ENCODE results near the gene CLDN12.

Gene CLDN12

DNA sequence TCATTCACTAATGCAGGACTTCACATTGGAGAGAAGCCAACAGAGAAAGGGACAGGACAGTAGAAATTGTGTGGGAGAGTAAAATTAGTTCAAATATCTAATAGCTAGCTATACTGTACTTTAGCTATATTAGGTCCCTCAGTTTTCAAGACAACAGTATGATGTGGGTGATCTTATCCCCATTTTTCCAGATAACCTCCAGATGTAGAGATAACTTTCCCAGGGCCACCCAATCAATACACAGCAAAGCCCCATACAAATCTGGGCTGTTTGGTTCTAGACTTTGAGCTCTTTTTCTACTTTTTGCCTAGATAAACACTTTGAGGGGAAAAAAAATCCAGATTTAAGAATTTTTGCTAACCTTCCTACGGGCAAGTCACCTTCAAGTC is 482 bp upstream of the CLDN12 start:
- H3K4me1 ChIP-seq (ENCODE audit: low read length), result no peaks in the 10 kb centered on the region
- peak overlapping the region; percentile 91 for H2AFZ ChIP-seq (ENCODE audit: low read length)
- no peaks in the 10 kb centered on the region for H3K27me3 ChIP-seq (replicated peaks; ENCODE audit: insufficient read depth, low read length)
- no peaks in the 10 kb centered on the region for H3K79me2 ChIP-seq (ENCODE audit: low read length)
- peak overlapping the region; percentile 62 for H3K9ac ChIP-seq (ENCODE audit: low read length)
- no peaks in the 10 kb centered on the region for H4K20me1 ChIP-seq (ENCODE audit: insufficient read depth, low read length)
- H3K27ac ChIP-seq (ENCODE audit: low read length), result no peak overlapping the region
- no peak for TF ChIP-seq CTCF (IDR thresholded peaks at IDR 0.05; ENCODE audit: low read length)
- TF ChIP-seq EZH2phosphoT487 (IDR thresholded peaks at IDR 0.05; ENCODE audit: low read length), result no peak
- TF ChIP-seq EZH2 (optimal IDR thresholded peaks at IDR 0.05; ENCODE audit: low read depth, low read length), result no peak
- DNase-seq, result no peak
- peak overlapping the region; percentile 61 for H3K4me2 ChIP-seq (ENCODE audit: low read depth, low read length)
- H3K9me2 ChIP-seq (replicated peaks; ENCODE audit: insufficient read depth, low read length), result no peaks in the 10 kb centered on the region
- no peaks in the 10 kb centered on the region for H3F3A ChIP-seq (ENCODE audit: insufficient read depth, low read length)
- H3K9me3 ChIP-seq (replicated peaks; ENCODE audit: insufficient read depth, low read length), result no peaks in the 10 kb centered on the region
- peak overlapping the region; percentile 80 for H3K4me3 ChIP-seq (ENCODE audit: low read length)
- no peaks in the 10 kb centered on the region for H3K36me3 ChIP-seq (replicated peaks; ENCODE audit: insufficient read depth, low read length)

DNA sequence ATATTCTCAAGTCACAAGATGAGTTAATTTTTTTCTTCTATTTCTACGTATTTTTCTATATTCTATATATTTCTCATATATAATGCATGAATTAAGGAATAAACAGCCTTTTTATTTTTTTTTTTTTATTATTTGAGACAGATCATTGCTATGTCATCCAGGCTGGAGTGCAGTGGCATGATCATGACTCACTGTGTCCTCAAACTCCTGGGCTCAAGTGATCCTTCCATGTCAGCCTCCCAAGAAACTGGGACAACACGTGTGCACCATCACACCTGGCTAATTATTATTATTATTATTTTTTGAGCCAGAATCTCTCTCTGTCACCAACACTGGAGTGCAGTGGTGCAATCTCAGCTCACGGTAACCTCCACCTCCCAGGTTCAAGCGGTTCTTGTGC is 1.5 kb downstream of the CLDN12 start:
- Histone ChIP-seq H3K79me2 (ENCODE audit: low read length) (no peaks in the 10 kb centered on the region), H3F3A (ENCODE audit: insufficient read depth, low read length) (no peaks in the 10 kb centered on the region), H3K4me3 (ENCODE audit: low read length) (no peak overlapping the region), H3K36me3 (replicated peaks; ENCODE audit: insufficient read depth, low read length) (no peaks in the 10 kb centered on the region), H3K9me2 (replicated peaks; ENCODE audit: insufficient read depth, low read length) (no peaks in the 10 kb centered on the region), H3K4me2 (ENCODE audit: low read depth, low read length) (no peak overlapping the region), H4K20me1 (ENCODE audit: insufficient read depth, low read length) (no peaks in the 10 kb centered on the region), H2AFZ (ENCODE audit: low read length) (no peak overlapping the region), H3K27ac (ENCODE audit: low read length) (no peak overlapping the region), H3K9ac (ENCODE audit: low read length) (no peak overlapping the region), H3K4me1 (ENCODE audit: low read length) (no peaks in the 10 kb centered on the region), H3K27me3 (replicated peaks; ENCODE audit: insufficient read depth, low read length) (no peaks in the 10 kb centered on the region), H3K9me3 (replicated peaks; ENCODE audit: insufficient read depth, low read length) (no peaks in the 10 kb centered on the region)
- TF ChIP-seq EZH2phosphoT487 (IDR thresholded peaks at IDR 0.05; ENCODE audit: low read length) (no peak), CTCF (IDR thresholded peaks at IDR 0.05; ENCODE audit: low read length) (no peak), EZH2 (optimal IDR thresholded peaks at IDR 0.05; ENCODE audit: low read depth, low read length) (no peak)
- no peak for DNase-seq

- Histone ChIP-seq H3K4me1 (ENCODE audit: low read length) (no peaks in the 10 kb centered on the region), H2AFZ (ENCODE audit: low read length) (no peak overlapping the region), H3K4me3 (ENCODE audit: low read length) (no peak overlapping the region), H3K27ac (ENCODE audit: low read length) (no peak overlapping the region), H3K9me2 (replicated peaks; ENCODE audit: insufficient read depth, low read length) (no peaks in the 10 kb centered on the region), H3K9ac (ENCODE audit: low read length) (no peak overlapping the region), H3F3A (ENCODE audit: insufficient read depth, low read length) (no peaks in the 10 kb centered on the region), H4K20me1 (ENCODE audit: insufficient read depth, low read length) (no peaks in the 10 kb centered on the region), H3K79me2 (ENCODE audit: low read length) (no peaks in the 10 kb centered on the region), H3K9me3 (replicated peaks; ENCODE audit: insufficient read depth, low read length) (no peaks in the 10 kb centered on the region), H3K4me2 (ENCODE audit: low read depth, low read length) (no peak overlapping the region), H3K36me3 (replicated peaks; ENCODE audit: insufficient read depth, low read length) (no peaks in the 10 kb centered on the region), H3K27me3 (replicated peaks; ENCODE audit: insufficient read depth, low read length) (no peaks in the 10 kb centered on the region)
- no peak for DNase-seq
- TF ChIP-seq EZH2phosphoT487 (IDR thresholded peaks at IDR 0.05; ENCODE audit: low read length) (no peak), CTCF (IDR thresholded peaks at IDR 0.05; ENCODE audit: low read length) (no peak), EZH2 (optimal IDR thresholded peaks at IDR 0.05; ENCODE audit: low read depth, low read length) (no peak)
Observed at GRCh38 chr7:90407484-90407821, 4.2 kb downstream of the CLDN12 start.

All from MM.1S (cell line).